ENCODE results near the gene SUGCT.

SUGCT gene

DNA sequence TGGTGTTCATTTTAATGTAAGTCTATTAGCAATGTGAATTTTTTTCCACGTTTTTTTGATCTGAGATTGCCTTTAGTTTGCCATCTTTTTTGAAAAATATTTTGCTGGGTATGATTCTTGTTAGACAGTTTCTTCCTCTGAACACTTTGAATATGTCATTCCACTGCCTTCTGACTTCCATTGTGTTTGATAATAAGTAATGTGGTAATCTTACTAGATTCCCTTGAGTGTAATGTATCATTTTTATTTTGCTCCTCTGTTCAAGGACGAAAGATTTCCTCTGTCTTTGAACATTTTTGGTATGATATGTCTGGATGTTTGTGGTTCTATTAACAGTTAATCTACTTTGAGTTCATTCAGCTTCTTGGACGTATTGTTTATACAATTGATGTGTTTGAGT lies 371.4 kb downstream of the SUGCT start:
- Histone ChIP-seq H3K27me3 (ENCODE audit: control insufficient read depth, insufficient read depth, low read length) (no peaks in the 10 kb centered on the region), H3K27ac (no peak overlapping the region), H3K4me2 (ENCODE audit: low read length) (no peak overlapping the region), H3K4me3 (ENCODE audit: low read depth, low read length) (no peak overlapping the region), H3K9ac (no peak overlapping the region), H3K36me3 (ENCODE audit: control insufficient read depth, insufficient read depth, low read length) (no peaks in the 10 kb centered on the region), H2AFZ (no peak overlapping the region), H3K79me2 (no peaks in the 10 kb centered on the region), H3K4me1 (no peaks in the 10 kb centered on the region), H3K9me3 (ENCODE audit: control insufficient read depth, low read length) (no peaks in the 10 kb centered on the region)
- TF ChIP-seq, protein P1, sequence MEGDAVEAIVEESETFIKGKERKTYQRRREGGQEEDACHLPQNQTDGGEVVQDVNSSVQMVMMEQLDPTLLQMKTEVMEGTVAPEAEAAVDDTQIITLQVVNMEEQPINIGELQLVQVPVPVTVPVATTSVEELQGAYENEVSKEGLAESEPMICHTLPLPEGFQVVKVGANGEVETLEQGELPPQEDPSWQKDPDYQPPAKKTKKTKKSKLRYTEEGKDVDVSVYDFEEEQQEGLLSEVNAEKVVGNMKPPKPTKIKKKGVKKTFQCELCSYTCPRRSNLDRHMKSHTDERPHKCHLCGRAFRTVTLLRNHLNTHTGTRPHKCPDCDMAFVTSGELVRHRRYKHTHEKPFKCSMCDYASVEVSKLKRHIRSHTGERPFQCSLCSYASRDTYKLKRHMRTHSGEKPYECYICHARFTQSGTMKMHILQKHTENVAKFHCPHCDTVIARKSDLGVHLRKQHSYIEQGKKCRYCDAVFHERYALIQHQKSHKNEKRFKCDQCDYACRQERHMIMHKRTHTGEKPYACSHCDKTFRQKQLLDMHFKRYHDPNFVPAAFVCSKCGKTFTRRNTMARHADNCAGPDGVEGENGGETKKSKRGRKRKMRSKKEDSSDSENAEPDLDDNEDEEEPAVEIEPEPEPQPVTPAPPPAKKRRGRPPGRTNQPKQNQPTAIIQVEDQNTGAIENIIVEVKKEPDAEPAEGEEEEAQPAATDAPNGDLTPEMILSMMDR (IDR thresholded peaks at IDR 0.05): no peak

GRCh38 chr7:40507166-40507565 lies 372.4 kb downstream of the SUGCT start:
- no peaks in the 10 kb centered on the region for H3K79me2 ChIP-seq
- no peak overlapping the region for H3K9ac ChIP-seq
- TF ChIP-seq, protein P1 (IDR thresholded peaks at IDR 0.05): no peak
- no peak overlapping the region for H3K4me2 ChIP-seq (ENCODE audit: low read length)
- H3K4me1 ChIP-seq: no peaks in the 10 kb centered on the region
- H3K4me3 ChIP-seq (ENCODE audit: low read depth, low read length): no peak overlapping the region
- no peaks in the 10 kb centered on the region for H3K36me3 ChIP-seq (ENCODE audit: control insufficient read depth, insufficient read depth, low read length)
- H3K9me3 ChIP-seq (ENCODE audit: control insufficient read depth, low read length): no peaks in the 10 kb centered on the region
- H3K27ac ChIP-seq: no peak overlapping the region
- H2AFZ ChIP-seq: no peak overlapping the region
- H3K27me3 ChIP-seq (ENCODE audit: control insufficient read depth, insufficient read depth, low read length): no peaks in the 10 kb centered on the region

DNA sequence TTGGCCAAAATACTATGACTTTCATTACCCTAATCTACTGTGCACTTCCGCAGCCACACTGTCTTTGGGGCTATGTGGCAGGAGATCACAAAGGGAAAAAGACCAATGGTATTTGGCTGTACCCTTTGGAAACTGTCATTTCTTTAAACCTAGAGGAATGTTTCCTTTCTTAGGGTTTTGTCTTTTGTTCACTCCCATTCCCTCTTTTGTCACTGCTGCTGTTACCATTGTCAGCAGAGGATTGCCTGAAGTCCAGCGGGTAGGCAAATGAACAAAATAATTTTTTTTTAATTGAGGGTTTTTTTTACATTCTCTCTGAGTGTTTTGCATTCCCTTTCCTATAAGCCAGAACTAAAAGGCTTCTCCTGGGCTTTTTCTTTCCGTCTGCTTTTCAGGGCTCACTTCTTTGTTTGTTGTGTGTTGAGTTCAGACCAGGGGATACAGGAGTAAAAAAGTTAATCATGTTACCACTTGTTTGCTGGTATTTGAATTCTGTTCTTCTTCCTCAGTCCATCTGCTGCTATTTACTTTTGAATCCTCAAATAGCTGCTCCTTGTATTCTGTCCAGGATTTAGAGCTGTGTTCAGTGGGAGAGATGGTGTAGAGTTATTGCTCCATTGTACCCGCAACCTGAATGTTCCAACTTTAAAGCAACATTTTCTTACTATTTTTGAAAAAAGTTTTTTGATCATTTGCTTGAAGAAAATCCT lies 374.6 kb downstream of the SUGCT start:
- no peaks in the 10 kb centered on the region for H3K79me2 ChIP-seq
- H3K9me3 ChIP-seq (ENCODE audit: control insufficient read depth, low read length): no peaks in the 10 kb centered on the region
- no peak overlapping the region for H2AFZ ChIP-seq
- H3K27ac ChIP-seq: no peak overlapping the region
- H3K36me3 ChIP-seq (ENCODE audit: control insufficient read depth, insufficient read depth, low read length): no peaks in the 10 kb centered on the region
- H3K4me2 ChIP-seq (ENCODE audit: low read length): no peak overlapping the region
- TF ChIP-seq, protein P1 (IDR thresholded peaks at IDR 0.05): no peak
- H3K4me1 ChIP-seq: no peaks in the 10 kb centered on the region
- H3K4me3 ChIP-seq (ENCODE audit: low read depth, low read length): no peak overlapping the region
- no peaks in the 10 kb centered on the region for H3K27me3 ChIP-seq (ENCODE audit: control insufficient read depth, insufficient read depth, low read length)
- H3K9ac ChIP-seq: no peak overlapping the region

GRCh38 chr7:40516376-40516775 lies 381.6 kb downstream of the SUGCT start:
- Histone ChIP-seq H3K9me3 (ENCODE audit: control insufficient read depth, low read length) (no peaks in the 10 kb centered on the region), H3K4me3 (ENCODE audit: low read depth, low read length) (no peak overlapping the region), H2AFZ (no peak overlapping the region), H3K79me2 (no peaks in the 10 kb centered on the region), H3K27me3 (ENCODE audit: control insufficient read depth, insufficient read depth, low read length) (no peaks in the 10 kb centered on the region), H3K9ac (no peak overlapping the region), H3K4me1 (no peaks in the 10 kb centered on the region), H3K27ac (no peak overlapping the region), H3K36me3 (ENCODE audit: control insufficient read depth, insufficient read depth, low read length) (no peaks in the 10 kb centered on the region), H3K4me2 (ENCODE audit: low read length) (no peak overlapping the region)
- TF ChIP-seq, protein P1 (IDR thresholded peaks at IDR 0.05): no peak

GRCh38 chr7:40519009-40519408 lies 384.2 kb downstream of the SUGCT start:
- H3K4me1 ChIP-seq: no peaks in the 10 kb centered on the region
- H2AFZ ChIP-seq: no peak overlapping the region

More at GRCh38 chr7:40519009-40519408, 384.2 kb downstream of the SUGCT start:
- H3K27me3 ChIP-seq (ENCODE audit: control insufficient read depth, insufficient read depth, low read length): no peaks in the 10 kb centered on the region
- no peaks in the 10 kb centered on the region for H3K36me3 ChIP-seq (ENCODE audit: control insufficient read depth, insufficient read depth, low read length)
- no peak overlapping the region for H3K4me3 ChIP-seq (ENCODE audit: low read depth, low read length)
- H3K27ac ChIP-seq: no peak overlapping the region
- no peaks in the 10 kb centered on the region for H3K9me3 ChIP-seq (ENCODE audit: control insufficient read depth, low read length)
- H3K9ac ChIP-seq: no peak overlapping the region
- TF ChIP-seq, protein P1 (IDR thresholded peaks at IDR 0.05): no peak
- H3K4me2 ChIP-seq (ENCODE audit: low read length): no peak overlapping the region
- H3K79me2 ChIP-seq: no peaks in the 10 kb centered on the region

Data from parathyroid adenoma (tissue), 2 donors.